Stimulated activated CD4-positive, alpha-beta T cell treated with anti-CD3 and anti-CD28 coated beads, Interleukin-4, amount 100 ng/mL, for 24 hours (primary cell): ENCODE measurements around the gene CTU1.

Source experiments
- DNase-seq: peaks from one replicate; pipeline ENCODE4 v3.0.0-alpha.2; 2020

The CTU1 gene

GRCh38 chr19:51102991-51103390 lies 5.2 kb downstream of the CTU1 start:
- DNase-seq, result no peak

DNA sequence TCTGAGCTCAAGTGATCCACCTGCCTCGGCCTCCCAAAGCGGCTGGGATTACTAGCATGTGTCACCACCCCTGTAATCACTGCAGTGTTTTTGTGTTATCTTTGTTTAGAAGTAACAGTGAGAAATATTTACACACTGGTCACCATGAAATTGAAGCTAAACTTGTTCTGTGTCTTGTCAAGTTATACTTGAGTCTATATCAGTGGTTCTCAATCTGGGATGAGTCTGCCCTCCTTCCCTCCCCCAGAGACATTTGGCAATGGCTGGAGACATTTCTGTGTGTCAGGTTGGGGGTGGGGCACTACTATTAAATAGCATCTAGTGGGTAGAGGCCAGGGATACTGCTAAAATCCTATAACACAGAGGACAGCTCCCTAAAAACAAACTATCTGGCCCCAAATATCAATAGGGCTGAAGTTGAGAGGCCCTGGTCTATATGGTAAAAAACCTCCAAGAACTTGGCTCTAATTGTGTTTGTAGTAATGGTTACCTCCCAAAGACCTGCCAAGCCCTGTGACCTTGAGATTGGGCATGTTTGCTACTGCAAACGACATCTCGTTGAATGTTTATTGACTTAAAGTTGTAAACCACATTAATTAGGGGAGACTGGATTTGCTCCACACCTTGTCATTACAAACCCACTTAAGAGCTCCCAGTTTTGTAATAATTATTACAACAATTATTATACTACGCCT lies 6.9 kb downstream of the CTU1 start:
- DNase-seq, result no peak

GRCh38 chr19:51100601-51101000 lies 7.6 kb downstream of the CTU1 start:
- no peak for DNase-seq

- no peak for DNase-seq
Measured at GRCh38 chr19:51099047-51099382, 9.2 kb downstream of the CTU1 start.

DNA sequence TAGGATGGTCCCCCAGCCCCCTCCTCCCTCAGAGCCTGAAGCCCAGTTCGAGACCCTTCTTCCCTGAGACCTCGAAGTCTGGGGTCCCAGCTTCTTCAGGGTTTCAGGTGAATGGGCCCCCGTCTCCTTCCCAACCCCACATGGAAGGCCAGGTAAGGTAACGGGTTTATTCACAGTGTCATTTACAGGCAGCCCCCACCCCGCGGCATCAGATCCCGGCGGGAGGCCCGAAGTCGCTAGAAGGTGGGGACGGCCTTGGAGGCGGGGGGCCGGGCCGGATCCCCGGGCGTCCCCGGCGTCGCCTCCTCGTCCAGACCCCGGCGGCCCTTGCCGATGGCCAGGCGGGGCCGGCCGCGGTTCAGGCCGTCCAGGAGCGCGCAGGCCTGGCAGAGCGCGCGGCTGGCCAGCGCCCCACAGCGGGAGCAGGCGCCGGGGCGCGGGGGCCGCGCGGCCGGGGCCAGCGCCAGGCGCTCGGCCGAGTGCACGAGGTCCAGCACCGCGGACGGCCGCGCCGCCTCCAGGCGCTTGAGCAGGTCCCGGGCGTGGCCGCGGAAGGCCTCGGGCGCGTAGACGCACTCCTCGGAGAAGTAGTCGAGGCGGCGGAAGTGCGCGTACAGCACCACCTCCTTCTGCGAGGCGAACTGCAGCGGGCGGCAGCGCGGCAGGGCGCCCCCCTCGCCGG lies 9.7 kb downstream of the CTU1 start:
- peak; percentile 24 for DNase-seq

GRCh38 chr19:51097796-51098195 lies 10.4 kb downstream of the CTU1 start:
- DNase-seq, result no peak

GRCh38 chr19:51097166-51097738 lies 11.0 kb downstream of the CTU1 start:
- peak; percentile 76 for DNase-seq

- no peak for DNase-seq
Measured at GRCh38 chr19:51096473-51097165, 11.6 kb downstream of the CTU1 start.

DNA sequence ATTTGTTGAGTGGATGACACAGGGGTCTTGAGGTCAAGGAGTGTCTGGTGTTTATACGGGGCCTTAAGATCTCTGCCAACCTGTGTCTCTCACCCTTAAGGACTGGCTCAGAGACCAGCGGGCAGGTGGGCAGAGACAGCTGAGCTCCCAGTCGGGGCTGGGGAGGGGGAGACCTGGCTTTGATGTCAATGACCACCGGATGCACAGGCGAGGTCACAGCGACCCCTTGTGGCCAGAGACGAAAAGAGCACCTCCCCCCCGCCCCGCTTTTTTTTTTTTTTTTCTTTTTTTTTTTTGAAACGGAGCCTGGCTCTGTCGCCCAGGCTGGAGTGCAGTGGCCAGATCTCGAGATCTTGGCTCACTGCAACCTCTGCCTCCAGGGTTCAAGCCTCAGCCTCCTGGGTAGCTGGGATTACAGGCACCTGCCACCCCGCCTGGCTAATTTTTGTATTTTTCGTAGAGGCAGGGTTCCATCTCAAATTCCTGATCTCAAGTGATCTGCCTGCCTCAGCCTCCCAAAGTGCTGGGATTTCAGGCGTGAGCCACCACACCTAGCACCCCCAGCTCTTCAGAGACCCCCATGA lies 13.4 kb downstream of the CTU1 start:
- DNase-seq, result peak; percentile 32

GRCh38 chr19:51093510-51094345 lies 14.5 kb downstream of the CTU1 start:
- no peak for DNase-seq

- DNase-seq, result no peak
Measured at GRCh38 chr19:51093101-51093500, 15.1 kb downstream of the CTU1 start.

GRCh38 chr19:51091895-51092873 lies 16.0 kb downstream of the CTU1 start:
- DNase-seq, result no peak

- DNase-seq, result no peak
Measured at GRCh38 chr19:51091126-51091525, 17.1 kb downstream of the CTU1 start.

- no peak for DNase-seq
Measured at GRCh38 chr19:51090471-51090870, 17.7 kb downstream of the CTU1 start.

- DNase-seq, result no peak
Measured at GRCh38 chr19:51089786-51090185, 18.4 kb downstream of the CTU1 start.

- no peak for DNase-seq
Measured at GRCh38 chr19:51086153-51086850, 21.9 kb downstream of the CTU1 start.

DNA sequence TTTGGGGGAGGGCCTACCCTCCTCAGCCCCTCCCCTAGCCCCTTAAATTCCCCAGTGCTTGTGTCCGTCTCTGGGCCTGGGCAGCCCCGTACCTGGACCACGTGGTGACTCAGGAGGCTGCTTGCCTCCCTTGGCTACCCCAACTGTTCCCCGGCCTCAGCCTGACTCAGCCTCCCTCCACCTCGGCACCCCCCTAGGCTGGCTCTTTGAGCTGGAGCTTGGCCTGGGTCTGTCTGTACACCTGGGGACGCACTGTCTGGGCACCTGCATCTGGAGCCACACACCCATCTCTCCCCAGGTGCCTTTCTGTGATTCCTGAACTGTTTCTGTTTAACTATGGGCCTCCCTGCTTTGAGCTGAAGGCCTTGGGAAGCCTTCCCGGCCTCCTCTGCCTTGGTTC lies 23.7 kb downstream of the CTU1 start:
- DNase-seq, result no peak

GRCh38 chr19:51083783-51084182 lies 24.4 kb downstream of the CTU1 start:
- DNase-seq, result no peak

DNA sequence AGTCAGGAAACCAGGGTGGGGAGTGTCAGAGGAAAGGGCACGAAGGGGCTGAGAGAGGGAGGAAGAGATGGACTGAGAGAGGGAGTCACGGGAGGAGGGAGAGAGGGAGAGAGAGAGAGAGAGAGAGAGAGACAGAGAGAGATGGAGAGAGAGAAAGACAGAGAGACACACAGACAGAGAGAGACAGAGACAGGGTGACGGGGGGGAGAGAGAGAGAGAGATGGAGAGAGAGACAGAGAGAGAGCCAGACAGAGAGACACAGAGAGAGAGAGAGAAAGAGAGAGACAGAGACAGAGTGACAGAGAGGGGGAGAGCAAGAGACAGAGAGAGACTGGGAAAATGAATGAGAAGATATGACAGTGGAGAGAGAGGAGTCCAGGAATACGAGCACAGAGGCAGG lies 25.0 kb downstream of the CTU1 start:
- no peak for DNase-seq

DNA sequence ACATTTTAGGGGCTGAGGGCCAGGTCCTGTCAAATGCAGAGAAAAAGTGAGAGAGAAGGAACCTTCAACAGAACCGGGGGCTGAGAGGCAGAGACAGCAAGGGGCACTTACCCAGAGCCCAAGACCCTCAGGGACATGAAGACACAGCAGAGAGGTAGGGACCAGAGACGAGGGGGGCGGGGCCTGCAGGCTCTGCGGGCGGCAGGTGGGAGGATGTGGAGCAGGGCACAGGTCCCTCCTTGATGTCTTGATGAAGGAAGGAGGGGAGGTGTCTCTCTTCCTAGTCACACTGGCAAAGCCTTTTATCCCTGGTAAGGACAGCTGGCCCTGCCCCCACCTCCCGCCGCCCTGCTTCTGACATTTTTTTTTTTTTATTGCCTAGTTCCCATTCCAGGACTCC lies 25.6 kb downstream of the CTU1 start, which contains the start of gene KLK14:
Gene KLK14 (minus strand): TSS at position 277 of the 400 bp plus-strand sequence. CDS start 273 bp downstream, at position 4.
- DNase-seq, result no peak

DNA sequence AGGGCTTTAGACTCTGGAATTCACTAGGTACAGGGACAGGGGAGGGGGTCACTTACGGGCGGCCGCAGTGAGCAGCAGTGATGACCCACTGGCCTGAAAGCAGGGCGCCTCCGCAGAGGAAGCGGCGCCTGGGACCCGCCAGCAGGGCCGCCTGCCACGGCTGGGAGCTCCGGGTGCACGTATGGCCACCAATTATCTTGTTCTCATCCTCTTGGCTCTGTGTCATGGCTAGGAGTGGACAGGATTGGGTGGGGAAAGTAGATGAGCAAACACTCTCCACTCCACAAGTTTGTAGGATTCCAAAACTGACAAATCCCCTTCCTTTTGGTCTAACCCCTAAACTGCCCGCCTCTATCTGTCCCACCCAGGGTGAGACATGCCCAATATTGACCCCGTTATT lies 26.7 kb downstream of the CTU1 start:
- no peak for DNase-seq
